Psoas muscle (tissue), 8 donors: Measurements from ENCODE around the gene GNG7. TPM values are rescaled to one million over a fixed set of nuclear protein-coding genes. Genes with fewer than 3 reads are reported as not detected.

Experiments
- ATAC-seq, 4 donors: fragments of 200-7000 bp; cut with Tn5 transposase; one replicate each; pipeline ENCODE4 v1.9.1; 2020; ENCODE audit warnings: moderate library complexity in 3 of 4, mild to moderate bottlenecking in 2 of 4
- DNase-seq, 2 donors: peaks; one replicate each; pipeline ENCODE4 v3.0.0-alpha.2; 2020
- H3K27ac ChIP-seq: fragments of 200-600 bp; one replicate; pipeline ENCODE4 v1.8.0; 2022
- H3K27me3 ChIP-seq, 3 donors: fragments of 200-600 bp in 1 of 3; one replicate each; pipeline versions ENCODE4 v1.6.1 to v1.8.0; 2013 to 2022; ENCODE audit warnings: low read length in 2 of 3, mild to moderate bottlenecking in 2 of 3, moderate library complexity in 1 of 3; ENCODE audit not compliant: insufficient read depth in 3 of 3
- H3K36me3 ChIP-seq, 2 donors: fragments of 200-600 bp in 1 of 2; one replicate each; pipeline versions ENCODE4 v1.6.1 to v1.8.0; 2013 to 2022; ENCODE audit warnings: low read depth in 1 of 2, mild to moderate bottlenecking in 1 of 2, moderate library complexity in 1 of 2; ENCODE audit not compliant: insufficient read depth in 1 of 2
- H3K4me1 ChIP-seq: fragments of 200-600 bp; one replicate; pipeline ENCODE4 v1.8.0; 2022
- H3K4me3 ChIP-seq: fragments of 200-600 bp; one replicate; pipeline ENCODE4 v1.8.0; 2022; ENCODE audit warnings: mild to moderate bottlenecking
- H3K9me3 ChIP-seq: fragments of 200-600 bp; one replicate; pipeline ENCODE4 v1.8.0; 2022
- CTCF ChIP-seq: fragments of 200-600 bp; IDR thresholded peaks from one replicate; pipeline ENCODE4 v1.8.0; 2022; ENCODE audit warnings: antibody characterized with exemption
- WGBS, 3 donors: extraction: QIAGEN DNeasy Blood & Tissue Kit; methylation state at CpG; one replicate each; pipeline versions ENCODE4 v1.1.6 to v1.1.7; 2013; 5-methylcytosine and 5-hydroxymethylcytosine counted together
- intact Hi-C, 2 donors: fragments of 100-400 bp; cut with DNase I; formaldehyde crosslinking; loops; one replicate each; pipeline versions ENCODE4 v1.11.0 to v1.14.2; 2022
- polyA plus RNA-seq, 3 donors: library from polyadenylated mRNA; stranded (reverse); fragments of 200-250 nt; gene quantifications; one replicate each; pipeline ENCODE4 v1.2.3, GENCODE V29; 2013
- total RNA-seq, 4 donors: library from RNA; stranded (reverse); fragmentation: NEBNext Ultra II Directional in 2 of 4; extraction: Animal tissue kit (Norgen Biotek cat#: 25700) in 2 of 4; gene quantifications; one replicate each; pipeline versions ENCODE4 v1.2.1 to v1.2.4, GENCODE V29; 2021 to 2023
- donor health status: healthy with polysubstance abuse.
- donor health status: DM: no; HTN: no; CAD: no; lungs with moderate emphysema.
- donor health status: Bipolar disorder and iron deficiency.
- donor health status: healthy.
- donor health status: DM: yes; HTN: yes; CAD: no.
- donor health status: DM: no; HTN: no; CAD: no.
- donor health status: DM: no; HTN: no; CAD: no.
- donor health status: DM: yes; HTN: yes; CAD: no.

Gene GNG7
- total and polyA plus RNA-seq, 7 donors, result 0.48 to 5.4 (median 1.2) TPM

- ATAC-seq (no peak), DNase-seq (no peak)
- H3K4me3 ChIP-seq, result no peak overlapping the region
- TF ChIP-seq CTCF, result no peak
- H3K9me3 ChIP-seq, result no peaks in the 10 kb centered on the region
- WGBS, 3 donors, result 55 to 66% (median 65%) methylated on average over 7 of the region's 7 CpGs
- peaks cover 0 to 63% (median 22%) of the 10 kb centered on the region in 3 donors for H3K27me3 ChIP-seq
- H3K36me3 ChIP-seq, result no peaks in the 10 kb centered on the region
- intact Hi-C loops, result no loop called here
- no peaks in the 10 kb centered on the region for H3K4me1 ChIP-seq
- no peak overlapping the region for H3K27ac ChIP-seq
These were observed 21.7 kb upstream of the GNG7 start for GRCh38 chr19:2724148-2724557.

- no peak for DNase-seq
- H3K36me3 ChIP-seq, result no peaks in the 10 kb centered on the region
- H3K27me3 ChIP-seq, result peaks cover 0 to 67% (median 22%) of the 10 kb centered on the region in 3 donors
- intact Hi-C loops, result no loop called here
- no peak overlapping the region for H3K27ac ChIP-seq
- no peaks in the 10 kb centered on the region for H3K9me3 ChIP-seq
- ATAC-seq, result no peak
- H3K4me1 ChIP-seq, result no peaks in the 10 kb centered on the region
- H3K4me3 ChIP-seq, result no peak overlapping the region
- 74 to 79% (median 77%) methylated on average over 9 to 14 of the region's 14 CpGs for WGBS, 3 donors
- TF ChIP-seq CTCF, result no peak
These were observed 21.3 kb upstream of the GNG7 start for GRCh38 chr19:2723747-2724146.

- 51 to 60% (median 59%) methylated on average over 13 of the region's 13 CpGs for whole genome bisulfite sequencing, 3 donors
- Histone ChIP-seq H3K4me1 (no peaks in the 10 kb centered on the region), H3K27ac (no peak overlapping the region), H3K4me3 (no peak overlapping the region), H3K9me3 (no peaks in the 10 kb centered on the region), H3K36me3 (no peaks in the 10 kb centered on the region), H3K27me3 (peaks cover 0 to 71% (median 22%) of the 10 kb centered on the region in 3 donors)
- intact Hi-C loops, result no loop called here
- DNase-seq (no peak), ATAC-seq (no peak)
- TF ChIP-seq CTCF, result no peak
These were observed 20.8 kb upstream of the GNG7 start for GRCh38 chr19:2723345-2723715.

GRCh38 chr19:2722541-2723344 lies 20.2 kb upstream of the GNG7 start:
- no peak overlapping the region for H3K27ac ChIP-seq
- ATAC-seq (peak; percentile 87 to 97 (median 96)), DNase-seq (peak; percentile 69 to 81)
- intact Hi-C loops, result no loop called here
- no peak overlapping the region for H3K4me3 ChIP-seq
- TF ChIP-seq CTCF, result no peak
- no peaks in the 10 kb centered on the region for H3K4me1 ChIP-seq
- WGBS, 3 donors, result 29 to 35% (median 35%) methylated on average over 25 to 28 of the region's 28 CpGs
- H3K36me3 ChIP-seq, result no peaks in the 10 kb centered on the region
- H3K9me3 ChIP-seq, result no peaks in the 10 kb centered on the region
- H3K27me3 ChIP-seq, result peaks cover 0 to 77% (median 23%) of the 10 kb centered on the region in 3 donors
